GM04504 (cell line): ENCODE data around the gene CHMP2A.
"Not testable (repeated sequence)": the region's sequence is repeated elsewhere in the genome, so short reads cannot be mapped to it uniquely, and the experiment has no call there.

Experiments used
- DNase-seq: peaks from one replicate; pipeline ENCODE4 v3.0.0-alpha.2; 2012; ENCODE audit warnings: low read depth

The CHMP2A gene

DNA sequence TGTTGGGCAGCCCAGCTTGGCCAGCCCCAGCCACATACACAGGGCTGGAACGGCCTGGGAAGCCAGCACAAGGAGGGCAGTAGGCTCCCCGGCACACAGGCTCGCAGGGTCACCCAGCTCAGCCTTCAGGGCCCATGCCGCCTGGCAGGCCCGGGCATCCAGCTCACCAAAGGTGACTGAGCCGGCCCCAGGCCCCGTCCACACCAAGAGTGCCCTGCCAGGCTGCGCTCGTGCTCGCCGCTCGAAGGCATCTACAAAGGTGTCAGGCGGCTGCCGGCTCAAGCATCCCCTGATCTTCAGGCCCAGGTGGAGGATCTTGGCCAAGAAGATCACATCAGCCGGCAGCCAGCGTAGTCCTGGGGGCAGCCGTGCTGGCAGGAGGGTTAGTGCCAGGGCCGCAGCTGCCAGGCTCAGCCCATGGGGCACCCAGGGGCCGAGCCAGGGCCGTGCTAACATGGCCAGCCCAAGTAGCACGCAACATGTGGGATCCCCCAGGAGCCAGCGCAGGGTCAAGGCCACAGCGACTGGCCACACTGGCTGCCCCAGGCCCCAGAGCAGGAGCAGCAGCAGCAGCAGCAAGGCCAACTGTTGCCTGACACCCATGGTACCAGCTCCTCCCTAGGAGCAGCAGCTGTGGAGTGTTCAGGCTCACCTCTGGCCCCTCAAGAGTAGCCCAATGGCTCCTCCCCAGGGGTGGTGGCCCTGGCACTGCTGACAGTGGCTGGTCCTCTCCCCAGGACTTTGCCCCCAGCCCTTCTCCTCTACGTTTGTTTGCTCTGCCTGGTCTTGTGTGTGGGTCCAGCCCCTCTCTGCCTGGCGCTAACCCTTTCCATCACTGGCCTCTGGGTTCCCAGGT is 43.3 kb downstream of the CHMP2A start, which contains the start of gene SLC27A5:
SLC27A5 (minus strand) TSS at position 640 of the 856 bp plus-strand sequence; CDS start at position 603, 37 bp downstream.
- DNase-seq, result no peak

DNA sequence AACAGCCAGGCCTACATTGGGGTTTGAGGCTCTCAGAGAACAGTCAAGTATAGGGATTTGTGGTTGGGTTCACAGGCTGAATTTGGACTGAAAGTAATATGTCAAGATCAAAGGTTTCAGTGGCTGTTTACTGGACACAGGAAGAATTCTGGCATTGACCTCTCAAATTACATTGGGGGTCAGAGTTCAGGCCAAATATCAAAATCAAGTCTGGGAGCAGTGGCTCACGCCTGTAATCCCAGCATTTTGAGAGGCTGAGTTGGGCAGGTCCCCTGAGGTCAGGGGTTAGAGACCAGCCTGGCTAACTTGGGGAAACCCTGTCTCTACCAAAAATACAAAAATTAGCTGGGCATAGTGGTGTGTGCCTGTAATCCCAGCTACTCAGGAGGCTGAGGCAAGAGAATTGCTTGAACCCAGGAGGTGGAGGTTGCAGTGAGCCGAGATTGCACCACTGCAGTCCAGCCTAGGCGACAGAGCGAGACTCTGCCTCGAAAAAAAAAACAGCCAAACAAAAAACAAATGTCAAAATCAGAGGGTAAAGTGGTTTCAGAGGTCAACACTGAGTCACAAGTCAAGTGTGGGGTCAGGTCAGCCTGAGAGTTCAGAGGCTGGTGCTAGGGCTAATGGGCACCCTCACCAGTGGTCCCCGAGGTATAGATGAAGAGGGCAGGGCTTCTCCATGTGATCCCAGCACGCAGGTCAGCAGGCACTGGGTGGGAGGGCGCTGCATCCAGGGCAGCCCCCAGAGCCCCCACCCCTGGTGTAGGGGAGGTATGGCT is 44.6 kb downstream of the CHMP2A start:
- DNase-seq, result no peak

DNA sequence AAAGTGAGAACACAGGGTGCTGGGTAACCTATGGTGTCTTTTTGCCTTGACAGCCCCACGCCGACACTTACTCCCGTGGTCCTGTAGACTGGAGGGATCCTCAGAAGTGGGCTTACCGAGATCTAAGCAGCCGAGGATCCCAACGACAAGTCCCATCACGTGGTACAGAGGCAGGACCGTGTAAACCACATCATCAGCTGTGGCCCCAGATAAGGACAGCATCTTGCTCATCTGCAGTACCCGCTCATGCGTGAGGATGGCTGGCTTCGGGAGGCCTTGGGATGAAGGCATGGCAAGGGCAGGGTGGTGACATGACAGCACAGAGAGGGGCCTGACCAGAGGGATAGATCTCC is 45.2 kb downstream of the CHMP2A start:
- DNase-seq, result no peak

DNA sequence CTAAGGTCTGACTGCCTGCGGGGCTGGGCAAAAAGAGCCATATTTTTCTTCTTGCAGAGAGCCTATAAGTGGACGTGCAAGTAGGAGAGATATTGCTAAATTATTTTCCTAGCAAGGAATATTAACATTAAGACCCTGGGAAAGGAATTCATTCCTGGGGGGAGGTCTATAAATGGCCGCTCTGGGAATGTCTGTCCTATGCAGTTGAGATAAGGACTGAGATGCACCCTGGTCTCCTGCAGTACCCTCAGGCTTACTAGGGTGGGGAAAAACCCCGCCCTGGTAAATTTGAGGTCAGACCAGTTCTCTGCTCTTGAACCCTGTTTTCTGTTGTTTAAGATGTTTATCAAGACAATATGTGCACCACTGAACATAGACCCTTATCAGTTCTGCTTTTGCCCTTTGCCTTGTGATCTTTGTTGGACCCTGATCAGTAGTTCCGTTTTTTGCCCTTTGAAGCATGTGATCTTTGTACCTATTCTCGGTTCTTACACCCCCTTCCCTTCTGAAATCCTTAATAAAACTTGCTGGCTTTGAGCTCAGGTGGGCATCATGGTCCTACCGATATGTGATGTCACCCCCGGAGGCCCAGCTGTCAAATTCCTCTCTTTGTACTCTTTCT is 47.2 kb downstream of the CHMP2A start:
- DNase-seq, result not testable (repeated sequence)
